WTC11 (cell line): ENCODE data around the gene PIKFYVE. TPM values are rescaled to one million over a fixed set of nuclear protein-coding genes. Genes with fewer than 3 reads are reported as not detected.

Experiments
- ATAC-seq: fragments of 200-7000 bp; cut with Tn5 transposase; 2 replicates; pipeline ENCODE4 v1.10.0; 2021; ENCODE audit warnings: mild to moderate bottlenecking, moderate library complexity
- CTCF ChIA-PET: fragments of 300-600 bp; sonication (Branson Sonifier 250); formaldehyde crosslinking; loops from one replicate; lab custom pipeline; 2021; ENCODE audit warnings: antibody characterized with exemption; lab: Charles Lee
- POLR2A ChIA-PET: fragments of 350-600 bp; sonication (Branson Sonifier 250); formaldehyde crosslinking; loops from one replicate; lab custom pipeline; 2021; ENCODE audit warnings: antibody characterized with exemption; lab: Charles Lee
- DNase-seq: peaks from one replicate; pipeline ENCODE4 v3.0.0; 2021; ENCODE audit warnings: low spot score
- H3K27ac Mint-ChIP-seq: 2 replicates; pipeline ENCODE4 v1.8.0; 2021; ENCODE audit warnings: mixed read lengths
- H3K27me3 Mint-ChIP-seq: 2 replicates; pipeline ENCODE4 v1.8.0; 2021; ENCODE audit warnings: low read depth, mild to moderate bottlenecking, moderate library complexity, mixed read lengths
- H3K36me3 Mint-ChIP-seq: 2 replicates; pipeline ENCODE4 v1.8.0; 2021; ENCODE audit warnings: mixed read lengths
- H3K4me1 Mint-ChIP-seq: 2 replicates; pipeline ENCODE4 v1.8.0; 2022; ENCODE audit warnings: mixed read lengths
- H3K4me3 Mint-ChIP-seq: 2 replicates; pipeline ENCODE4 v1.8.0; 2021; ENCODE audit warnings: mild to moderate bottlenecking, moderate library complexity, mixed read lengths
- H3K9me3 Mint-ChIP-seq: 2 replicates; pipeline ENCODE4 v1.8.0; 2021; ENCODE audit warnings: mixed read lengths
- ARID4B ChIP-seq: sonication (generic); formaldehyde crosslinking; IDR thresholded peaks from 2 replicates; pipeline ENCODE4 v1.8.0; 2023; ENCODE audit warnings: missing genetic modification reagents, mild to moderate bottlenecking, borderline replicate concordance
- CREM ChIP-seq: sonication (generic); formaldehyde crosslinking; IDR thresholded peaks from 2 replicates; pipeline ENCODE4 v1.8.1; 2022; ENCODE audit warnings: mild to moderate bottlenecking, missing genetic modification reagents, moderate library complexity
- FOXP1 ChIP-seq: sonication (generic); formaldehyde crosslinking; IDR thresholded peaks from 2 replicates; pipeline ENCODE4 v1.8.0; 2022; ENCODE audit warnings: missing genetic modification reagents, mild to moderate bottlenecking, moderate library complexity, borderline replicate concordance
- PRRX2 ChIP-seq: fragments of 250-450 bp; sonication (Bioruptor Pico); IDR thresholded peaks from 2 replicates; pipeline ENCODE4 v1.8.0; 2021; ENCODE audit warnings: mild to moderate bottlenecking
- RORB ChIP-seq: fragments of 250-450 bp; sonication (Bioruptor Pico); IDR thresholded peaks from 2 replicates; pipeline ENCODE4 v1.9.0; 2021; ENCODE audit warnings: mild to moderate bottlenecking
- SOX15 ChIP-seq: fragments of 250-450 bp; sonication (Bioruptor Pico); IDR thresholded peaks from 2 replicates; pipeline ENCODE4 v1.9.0; 2021; ENCODE audit warnings: mild to moderate bottlenecking
- TEAD4 ChIP-seq: sonication (generic); formaldehyde crosslinking; IDR thresholded peaks from 2 replicates; pipeline ENCODE4 v1.8.0; 2022; ENCODE audit warnings: mild to moderate bottlenecking, missing genetic modification reagents
- ZNF219 ChIP-seq: sonication (generic); formaldehyde crosslinking; IDR thresholded peaks from 2 replicates; pipeline ENCODE4 v1.8.0; 2023; ENCODE audit warnings: missing genetic modification reagents, mild to moderate bottlenecking, borderline replicate concordance
- ZNF263 ChIP-seq: sonication (generic); formaldehyde crosslinking; IDR thresholded peaks from 2 replicates; pipeline ENCODE4 v1.8.1; 2022; ENCODE audit warnings: low read depth, mild to moderate bottlenecking, moderate library complexity, missing genetic modification reagents
- total RNA-seq: library from RNA; stranded (reverse); gene quantifications from 3 replicates; pipeline ENCODE4 v1.2.3, GENCODE V29; 2021
- TF ChIP-seq, protein P1 (sequence below): sonication (generic); formaldehyde crosslinking; IDR thresholded peaks from 2 replicates; pipeline ENCODE4 v1.8.0; 2022; ENCODE audit warnings: missing genetic modification reagents
- TF ChIP-seq, protein P2 (sequence below): fragments of 250-450 bp; sonication (Bioruptor Pico); IDR thresholded peaks from 2 replicates; pipeline ENCODE4 v1.8.0; 2021; ENCODE audit warnings: mild to moderate bottlenecking
- TF ChIP-seq, protein P3 (sequence below): sonication (generic); formaldehyde crosslinking; IDR thresholded peaks from 2 replicates; pipeline ENCODE4 v1.8.1; 2022; ENCODE audit warnings: low read depth, mild to moderate bottlenecking, moderate library complexity, missing genetic modification reagents, borderline replicate concordance
- TF ChIP-seq, protein P4 (sequence below): fragments of 250-450 bp; sonication (Bioruptor Pico); IDR thresholded peaks from 2 replicates; pipeline ENCODE4 v1.9.0; 2021; ENCODE audit warnings: mild to moderate bottlenecking
- TF ChIP-seq, protein P5 (sequence below): sonication (generic); formaldehyde crosslinking; IDR thresholded peaks from 2 replicates; pipeline ENCODE4 v1.8.1; 2022; ENCODE audit warnings: mild to moderate bottlenecking, moderate library complexity, missing genetic modification reagents

The PIKFYVE gene
- total RNA-seq, 1 experiment from 2014 or later = 36.1 TPM

DNA sequence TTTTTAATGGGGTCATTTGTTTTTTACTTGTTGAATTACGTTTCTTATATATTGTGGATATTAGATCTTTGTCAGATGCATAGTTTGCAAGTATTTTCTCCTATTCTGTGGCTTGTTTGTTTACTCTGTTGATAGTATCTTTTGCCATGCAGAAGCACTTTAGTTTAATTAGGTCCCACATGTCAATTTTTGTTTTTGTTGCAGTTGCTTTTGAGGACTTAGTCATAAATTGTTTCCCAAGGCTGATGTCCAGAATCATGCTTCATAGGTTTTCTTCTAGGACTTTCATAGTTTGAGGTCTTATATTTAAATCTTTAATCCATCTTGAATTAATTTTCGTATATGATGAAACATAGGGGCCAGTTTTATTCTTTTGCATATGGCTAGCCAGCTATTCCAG lies 13.2 kb downstream of the PIKFYVE start (continued):
- TF ChIP-seq, protein P1, sequence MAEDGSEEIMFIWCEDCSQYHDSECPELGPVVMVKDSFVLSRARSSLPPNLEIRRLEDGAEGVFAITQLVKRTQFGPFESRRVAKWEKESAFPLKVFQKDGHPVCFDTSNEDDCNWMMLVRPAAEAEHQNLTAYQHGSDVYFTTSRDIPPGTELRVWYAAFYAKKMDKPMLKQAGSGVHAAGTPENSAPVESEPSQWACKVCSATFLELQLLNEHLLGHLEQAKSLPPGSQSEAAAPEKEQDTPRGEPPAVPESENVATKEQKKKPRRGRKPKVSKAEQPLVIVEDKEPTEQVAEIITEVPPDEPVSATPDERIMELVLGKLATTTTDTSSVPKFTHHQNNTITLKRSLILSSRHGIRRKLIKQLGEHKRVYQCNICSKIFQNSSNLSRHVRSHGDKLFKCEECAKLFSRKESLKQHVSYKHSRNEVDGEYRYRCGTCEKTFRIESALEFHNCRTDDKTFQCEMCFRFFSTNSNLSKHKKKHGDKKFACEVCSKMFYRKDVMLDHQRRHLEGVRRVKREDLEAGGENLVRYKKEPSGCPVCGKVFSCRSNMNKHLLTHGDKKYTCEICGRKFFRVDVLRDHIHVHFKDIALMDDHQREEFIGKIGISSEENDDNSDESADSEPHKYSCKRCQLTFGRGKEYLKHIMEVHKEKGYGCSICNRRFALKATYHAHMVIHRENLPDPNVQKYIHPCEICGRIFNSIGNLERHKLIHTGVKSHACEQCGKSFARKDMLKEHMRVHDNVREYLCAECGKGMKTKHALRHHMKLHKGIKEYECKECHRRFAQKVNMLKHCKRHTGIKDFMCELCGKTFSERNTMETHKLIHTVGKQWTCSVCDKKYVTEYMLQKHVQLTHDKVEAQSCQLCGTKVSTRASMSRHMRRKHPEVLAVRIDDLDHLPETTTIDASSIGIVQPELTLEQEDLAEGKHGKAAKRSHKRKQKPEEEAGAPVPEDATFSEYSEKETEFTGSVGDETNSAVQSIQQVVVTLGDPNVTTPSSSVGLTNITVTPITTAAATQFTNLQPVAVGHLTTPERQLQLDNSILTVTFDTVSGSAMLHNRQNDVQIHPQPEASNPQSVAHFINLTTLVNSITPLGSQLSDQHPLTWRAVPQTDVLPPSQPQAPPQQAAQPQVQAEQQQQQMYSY = no peak
- TF ChIP-seq, protein P2, sequence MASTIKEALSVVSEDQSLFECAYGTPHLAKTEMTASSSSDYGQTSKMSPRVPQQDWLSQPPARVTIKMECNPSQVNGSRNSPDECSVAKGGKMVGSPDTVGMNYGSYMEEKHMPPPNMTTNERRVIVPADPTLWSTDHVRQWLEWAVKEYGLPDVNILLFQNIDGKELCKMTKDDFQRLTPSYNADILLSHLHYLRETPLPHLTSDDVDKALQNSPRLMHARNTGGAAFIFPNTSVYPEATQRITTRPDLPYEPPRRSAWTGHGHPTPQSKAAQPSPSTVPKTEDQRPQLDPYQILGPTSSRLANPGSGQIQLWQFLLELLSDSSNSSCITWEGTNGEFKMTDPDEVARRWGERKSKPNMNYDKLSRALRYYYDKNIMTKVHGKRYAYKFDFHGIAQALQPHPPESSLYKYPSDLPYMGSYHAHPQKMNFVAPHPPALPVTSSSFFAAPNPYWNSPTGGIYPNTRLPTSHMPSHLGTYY = no peak
- no peak for TF ChIP-seq CREM (CRISPR knock-in tag)
- TF ChIP-seq, protein P3, sequence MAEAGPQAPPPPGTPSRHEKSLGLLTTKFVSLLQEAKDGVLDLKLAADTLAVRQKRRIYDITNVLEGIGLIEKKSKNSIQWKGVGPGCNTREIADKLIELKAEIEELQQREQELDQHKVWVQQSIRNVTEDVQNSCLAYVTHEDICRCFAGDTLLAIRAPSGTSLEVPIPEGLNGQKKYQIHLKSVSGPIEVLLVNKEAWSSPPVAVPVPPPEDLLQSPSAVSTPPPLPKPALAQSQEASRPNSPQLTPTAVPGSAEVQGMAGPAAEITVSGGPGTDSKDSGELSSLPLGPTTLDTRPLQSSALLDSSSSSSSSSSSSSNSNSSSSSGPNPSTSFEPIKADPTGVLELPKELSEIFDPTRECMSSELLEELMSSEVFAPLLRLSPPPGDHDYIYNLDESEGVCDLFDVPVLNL (CRISPR knock-in tag) = no peak
- TF ChIP-seq ZNF219 (CRISPR knock-in tag) = no peak
- TF ChIP-seq FOXP1 = no peak
- TF ChIP-seq RORB (CRISPR knock-in tag) = no peak
- TF ChIP-seq, protein P4, sequence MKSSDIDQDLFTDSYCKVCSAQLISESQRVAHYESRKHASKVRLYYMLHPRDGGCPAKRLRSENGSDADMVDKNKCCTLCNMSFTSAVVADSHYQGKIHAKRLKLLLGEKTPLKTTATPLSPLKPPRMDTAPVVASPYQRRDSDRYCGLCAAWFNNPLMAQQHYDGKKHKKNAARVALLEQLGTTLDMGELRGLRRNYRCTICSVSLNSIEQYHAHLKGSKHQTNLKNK (CRISPR knock-in tag) = no peak

GRCh38 chr2:208280234-208280633 lies 14.2 kb downstream of the PIKFYVE start:
- CTCF ChIA-PET = no interaction called here
- TF ChIP-seq SOX15 (CRISPR knock-in tag) = no peak
- no peak for TF ChIP-seq ZNF263 (CRISPR knock-in tag)
- TF ChIP-seq TEAD4 (CRISPR knock-in tag) = no peak
- TF ChIP-seq ARID4B (CRISPR knock-in tag) = no peak
- TF ChIP-seq, protein P5, sequence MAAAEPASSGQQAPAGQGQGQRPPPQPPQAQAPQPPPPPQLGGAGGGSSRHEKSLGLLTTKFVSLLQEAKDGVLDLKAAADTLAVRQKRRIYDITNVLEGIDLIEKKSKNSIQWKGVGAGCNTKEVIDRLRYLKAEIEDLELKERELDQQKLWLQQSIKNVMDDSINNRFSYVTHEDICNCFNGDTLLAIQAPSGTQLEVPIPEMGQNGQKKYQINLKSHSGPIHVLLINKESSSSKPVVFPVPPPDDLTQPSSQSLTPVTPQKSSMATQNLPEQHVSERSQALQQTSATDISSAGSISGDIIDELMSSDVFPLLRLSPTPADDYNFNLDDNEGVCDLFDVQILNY (CRISPR knock-in tag) = no peak
- no peak for TF ChIP-seq PRRX2 (CRISPR knock-in tag)
- TF ChIP-seq, all 79 proteins: peak for 0
- H3K4me3 Mint-ChIP-seq = no peak overlapping the region
- H3K4me1 Mint-ChIP-seq = no peaks in the 10 kb centered on the region
- POLR2A ChIA-PET = no interaction called here
- H3K36me3 Mint-ChIP-seq = peaks cover 75% of the 10 kb centered on the region
- peaks cover 7% of the 10 kb centered on the region; the same call in 1 of the 2 replicates for H3K9me3 Mint-ChIP-seq
- no peaks in the 10 kb centered on the region for H3K27me3 Mint-ChIP-seq
- DNase-seq (no peak), ATAC-seq (no peak)
- no peak overlapping the region for H3K27ac Mint-ChIP-seq
